CD4-positive, alpha-beta T cell (primary cell): ENCODE data around the gene ITGA6. TPM values are rescaled to one million over a fixed set of nuclear protein-coding genes. Genes with fewer than 3 reads are reported as not detected.
A peak's percentile ranks its signal among the peaks of the same experiment; 100 is the strongest.

ENCODE experiments used
- ATAC-seq: fragments of 200-7000 bp; cut with Tn5 transposase; one replicate; pipeline ENCODE4 v1.10.0; 2022; ENCODE audit warnings: mild to moderate bottlenecking; ENCODE audit not compliant: poor library complexity
- CTCF ChIA-PET: fragments of 350-600 bp; sonication (Branson Sonifier 250); formaldehyde crosslinking; loops from one replicate; lab custom pipeline; 2021; ENCODE audit warnings: antibody characterized with exemption, inconsistent platforms; lab: Charles Lee
- POLR2A ChIA-PET: fragments of 350-600 bp; sonication (Branson Sonifier 250); formaldehyde crosslinking; loops from one replicate; lab custom pipeline; 2021; ENCODE audit warnings: antibody characterized with exemption, inconsistent platforms; lab: Charles Lee
- DNase-seq, 14 experiments: peaks; one replicate each; pipeline ENCODE4 v3.0.0-alpha.2; 2013 to 2020; ENCODE audit warnings: mixed read lengths in 2 of 14
- H3K27ac ChIP-seq, 2 donors: one replicate each; pipeline versions ENCODE4 v1.5.1 to v1.7.0; 2013; ENCODE audit warnings: low read length in 2 of 2, low read depth in 1 of 2, mild to moderate bottlenecking in 1 of 2
- H3K27me3 ChIP-seq, 2 experiments: 1 replicate in 1 of 2; 2 replicates in 1 of 2; pipeline versions ENCODE4 v1.6.1 to v1.7.0; 2013; ENCODE audit warnings: low read length in 2 of 2, control low read depth in 1 of 2, mild to moderate bottlenecking in 1 of 2, moderate library complexity in 1 of 2; ENCODE audit not compliant: insufficient read depth in 2 of 2, control insufficient read depth in 1 of 2
- H3K36me3 ChIP-seq: one replicate; pipeline ENCODE4 v1.6.1; 2013; ENCODE audit warnings: low read length, control low read depth; ENCODE audit not compliant: insufficient read depth
- H3K4me1 ChIP-seq: one replicate; pipeline ENCODE4 v1.6.1; 2013; ENCODE audit warnings: low read length, control low read depth; ENCODE audit not compliant: insufficient read depth
- H3K4me3 ChIP-seq: one replicate; pipeline ENCODE4 v1.5.1; 2013; ENCODE audit warnings: mild to moderate bottlenecking, low read length, moderate library complexity
- H3K9me3 ChIP-seq, 2 experiments: 1 replicate in 1 of 2; 2 replicates in 1 of 2; pipeline versions ENCODE4 v1.6.1 to v1.7.0; 2013; ENCODE audit warnings: low read length in 2 of 2, mild to moderate bottlenecking in 2 of 2, control low read depth in 1 of 2, moderate library complexity in 1 of 2; ENCODE audit not compliant: control insufficient read depth in 1 of 2, insufficient read depth in 1 of 2
- H3K27ac Mint-ChIP-seq: one replicate; pipeline ENCODE4 v1.8.0; 2020; ENCODE audit warnings: mixed read lengths
- H3K27me3 Mint-ChIP-seq: one replicate; pipeline ENCODE4 v1.8.0; 2021; ENCODE audit warnings: mixed read lengths
- H3K36me3 Mint-ChIP-seq: one replicate; pipeline ENCODE4 v1.8.0; 2021; ENCODE audit warnings: low read depth, mixed read lengths
- H3K4me1 Mint-ChIP-seq: one replicate; pipeline ENCODE4 v1.8.0; 2021; ENCODE audit warnings: low read depth, mixed read lengths
- H3K4me3 Mint-ChIP-seq: one replicate; pipeline ENCODE4 v1.8.0; 2020; ENCODE audit warnings: mild to moderate bottlenecking, mixed read lengths
- H3K9me3 Mint-ChIP-seq: one replicate; pipeline ENCODE4 v1.8.0; 2020; ENCODE audit warnings: mixed read lengths
- CTCF ChIP-seq: fragments of 200-600 bp; IDR thresholded peaks from one replicate; pipeline ENCODE4 v1.8.0; 2022; ENCODE audit warnings: antibody characterized with exemption, mild to moderate bottlenecking
- intact Hi-C, 2 experiments: fragments of 100-400 bp; cut with DNase I in 1 of 2; cut with micrococcal nuclease in 1 of 2; formaldehyde crosslinking; loops; one replicate each; pipeline versions ENCODE4 v1.15.1 to v1.9.0; 2023 to 2025; cut with DNase I, micrococcal nuclease
- total RNA-seq, 174 experiments: library from RNA in 2 of 174; stranded (reverse) in 2 of 174; gene quantifications; one replicate each; pipeline ENCODE4 v1.2.3 and lab custom pipeline; 2021 to 2026

ITGA6 gene
- total RNA-seq, 2 experiments from 2014 or later: 53.5 to 58.0 TPM

GRCh38 chr2:172465417-172466334, 38.3 kb downstream of the ITGA6 start:
- peaks cover 51% of the 10 kb centered on the region for H3K36me3 Mint-ChIP-seq
- peaks cover 79% of the 10 kb centered on the region for H3K4me1 Mint-ChIP-seq
- no peaks in the 10 kb centered on the region for H3K9me3 Mint-ChIP-seq
- H3K4me3 ChIP-seq: no peak overlapping the region
- TF ChIP-seq CTCF: peak; percentile 90
- peaks cover 43% of the 10 kb centered on the region for H3K36me3 ChIP-seq
- no peaks in the 10 kb centered on the region for H3K27me3 Mint-ChIP-seq
- peak; percentile 51 to 87 (median 69) for DNase-seq
- no peaks in the 10 kb centered on the region for H3K9me3 ChIP-seq
- CTCF ChIA-PET: interaction anchor here (0.5 to 11.3 kb wide), 13 partner anchors 11 to 867 kb away, joined by 3 to 282 read pairs (median 3); partner anchors contain the start of gene ITGA6
- H3K4me1 ChIP-seq: peaks cover 54% of the 10 kb centered on the region
- no peaks in the 10 kb centered on the region for H3K27me3 ChIP-seq
- intact Hi-C loops: loop anchor here (1.0 to 10.0 kb wide), 9 partner anchors 17 to 891 kb away; partner anchors contain the start of gene METAP1D (in 2 of the 2)
- POLR2A ChIA-PET: interaction anchor here (0.6 to 8.7 kb wide), 4 partner anchors 21 to 89 kb away, joined by 3 to 482 read pairs (median 4); partner anchors contain the start of gene ITGA6
- peak; percentile 40 for ATAC-seq
- H3K27ac ChIP-seq: peak overlapping the region; percentile 49 to 79
- H3K27ac Mint-ChIP-seq: peak overlapping the region; percentile 93
- peak overlapping the region; percentile 73 for H3K4me3 Mint-ChIP-seq

GRCh38 chr2:172467382-172467781, 40.0 kb downstream of the ITGA6 start:
- Mint-ChIP-seq H3K27me3 (no peaks in the 10 kb centered on the region), H3K4me1 (peaks cover 78% of the 10 kb centered on the region), H3K27ac (peak overlapping the region; percentile 50), H3K4me3 (no peak overlapping the region), H3K9me3 (no peaks in the 10 kb centered on the region), H3K36me3 (peaks cover 67% of the 10 kb centered on the region)
- H3K27ac ChIP-seq: no peak overlapping the region
- no peaks in the 10 kb centered on the region for H3K9me3 ChIP-seq
- no peak for TF ChIP-seq CTCF
- ChIA-PET CTCF (interaction anchor here (1.2 to 11.3 kb wide), 3 partner anchors 16 to 394 kb away, joined by 3 to 282 read pairs (median 23); partner anchors contain the start of gene ITGA6), POLR2A (interaction anchor here (0.8 to 8.7 kb wide), 3 partner anchors 9 to 34 kb away, joined by 3 to 482 read pairs (median 3); partner anchors contain the start of gene ITGA6)
- no peaks in the 10 kb centered on the region for H3K27me3 ChIP-seq
- peaks cover 58% of the 10 kb centered on the region for H3K36me3 ChIP-seq
- no peak overlapping the region for H3K4me3 ChIP-seq
- DNase-seq (no peak), ATAC-seq (no peak)
- H3K4me1 ChIP-seq: peaks cover 46% of the 10 kb centered on the region
- intact Hi-C loops: loop anchor here (5.0 to 10.0 kb wide), 4 partner anchors 473 to 893 kb away; partner anchors contain the start of gene METAP1D (in 2 of the 2)
